GM12892 (cell line): ENCODE measurements around the gene CERS6.

Source experiments
- POLR2A ChIP-seq: IDR thresholded peaks from 2 replicates; pipeline ENCODE4 v1.6.1; 2011; ENCODE audit warnings: low read depth, low read length, control low read depth
- POLR2AphosphoS5 ChIP-seq: IDR thresholded peaks from 2 replicates; pipeline ENCODE4 v1.6.1; 2011; ENCODE audit warnings: low read depth, low read length, control low read depth
- TAF1 ChIP-seq: IDR thresholded peaks from 2 replicates; pipeline ENCODE4 v1.6.1; 2011; ENCODE audit warnings: low read depth, mild to moderate bottlenecking, control low read depth, low read length, borderline replicate concordance

DNA sequence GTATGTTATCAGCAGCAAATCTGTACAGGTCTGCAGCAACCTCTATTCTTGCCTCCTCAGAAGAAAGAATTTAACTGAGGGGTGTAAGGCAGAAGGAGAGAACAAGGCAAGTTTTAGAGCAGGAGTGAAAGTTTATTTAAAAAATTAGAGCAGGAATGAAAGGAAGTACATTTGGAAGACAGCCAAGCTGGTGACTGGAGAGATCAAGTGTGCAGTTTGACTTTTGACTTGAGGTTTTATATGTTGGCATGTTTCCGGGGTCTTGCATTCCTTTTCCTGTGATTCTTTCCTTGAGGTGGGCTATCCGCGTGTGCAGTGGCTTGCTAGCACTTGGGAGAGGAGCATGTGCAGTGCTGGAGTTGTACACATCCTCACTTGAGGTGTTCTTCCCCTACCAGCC lies 16.5 kb upstream of the CERS6 start:
- no peak for TF ChIP-seq POLR2A
- no peak for TF ChIP-seq TAF1
- no peak for TF ChIP-seq POLR2AphosphoS5
